ENCODE measurements around the gene ETS1.

Gene ETS1

DNA sequence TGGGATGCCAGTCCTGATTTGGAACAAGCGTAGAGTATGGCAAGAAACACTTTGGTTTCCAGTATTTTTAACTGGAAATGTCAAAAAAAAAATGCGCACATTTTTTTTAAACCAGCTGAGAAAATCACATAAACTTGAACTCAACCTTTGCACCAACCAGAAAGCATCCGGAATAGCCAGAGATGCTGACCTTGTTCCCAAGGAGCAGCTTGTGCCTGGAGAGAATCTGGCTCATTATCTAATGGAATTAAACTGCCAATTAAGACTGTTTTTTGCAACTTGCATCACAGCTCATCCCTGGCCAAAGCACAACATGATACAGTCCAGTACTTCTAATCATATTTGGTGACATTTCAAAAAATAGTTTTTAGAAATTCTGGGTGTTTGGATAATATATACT is 8.4 kb upstream of the ETS1 start:
- no peak for DNase-seq

DNA sequence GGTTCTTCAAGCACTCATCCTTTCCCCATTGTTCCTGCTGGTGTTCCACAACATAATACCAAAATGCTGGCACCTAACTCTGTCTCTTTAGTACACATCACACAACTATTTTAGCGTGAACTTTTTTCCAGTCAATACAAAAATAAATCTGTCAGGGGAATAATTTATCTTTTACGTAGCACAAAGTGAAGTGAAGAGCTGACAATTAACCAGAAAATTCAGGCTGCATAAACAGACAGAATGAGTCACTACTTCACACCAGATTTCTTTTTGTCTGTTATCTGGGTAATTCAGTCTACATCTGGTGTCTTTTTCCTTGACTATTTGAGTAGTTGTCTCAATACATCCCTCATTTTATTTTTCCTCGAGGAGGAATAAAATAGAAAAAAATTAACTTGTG is 7.9 kb upstream of the ETS1 start:
- no peak for DNase-seq

DNA sequence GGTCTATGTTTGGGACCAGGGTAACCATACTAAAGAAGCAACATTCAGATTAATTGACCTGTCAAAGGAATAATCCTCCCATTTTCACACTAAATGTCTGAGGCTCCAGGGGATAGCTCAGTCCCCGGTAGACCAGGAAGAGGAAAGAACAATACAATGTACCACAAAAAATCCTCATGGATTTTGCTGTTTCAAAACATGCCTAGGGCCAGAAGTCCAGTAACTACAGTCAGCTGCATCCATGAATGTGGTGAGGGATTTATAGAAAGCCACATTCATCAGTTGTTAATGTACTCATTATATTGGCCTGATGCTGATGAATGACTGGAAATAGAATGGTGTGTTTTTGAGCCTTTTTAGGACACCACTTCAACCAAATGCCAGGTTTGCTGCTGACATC is 6.9 kb upstream of the ETS1 start:
- no peak for DNase-seq

DNA sequence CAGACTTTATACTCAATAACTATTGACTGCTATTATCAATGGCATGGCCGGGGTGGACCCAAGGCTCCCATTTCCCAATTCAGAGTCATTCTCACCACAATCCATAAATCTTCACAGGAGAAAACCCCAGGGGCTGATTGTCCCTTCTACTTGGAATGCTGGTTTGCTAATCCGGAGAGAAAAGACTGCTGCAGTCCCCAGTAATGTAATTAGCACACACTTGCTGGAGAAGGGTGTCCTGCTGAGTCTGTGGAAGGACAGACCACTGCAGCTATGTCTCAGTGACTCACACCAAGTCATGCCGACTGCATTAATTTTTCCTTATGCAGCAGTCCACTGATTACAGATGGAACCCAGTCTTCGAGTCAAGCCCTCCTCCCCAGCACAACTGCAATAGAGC is 5.9 kb upstream of the ETS1 start:
- no peak for DNase-seq

DNA sequence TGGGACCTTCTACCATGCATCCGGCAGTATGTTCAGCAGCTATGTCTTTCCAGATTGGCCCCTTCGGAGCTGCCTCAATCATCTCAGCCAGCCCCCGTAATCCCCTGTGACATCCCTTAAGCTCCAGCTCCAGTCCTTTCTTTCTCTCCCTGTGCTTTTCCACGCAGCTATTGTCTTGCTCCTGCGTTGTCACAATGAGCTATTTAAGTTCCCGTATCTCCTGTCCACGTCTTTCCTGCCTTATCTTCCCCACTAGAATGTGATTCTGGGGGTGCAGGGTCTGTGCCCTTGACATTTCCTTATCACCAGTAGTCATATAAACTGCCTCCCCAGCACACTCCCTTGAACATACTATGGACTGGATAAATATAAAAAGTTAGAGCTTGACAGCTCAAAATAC is 5.1 kb upstream of the ETS1 start:
- DNase-seq, result no peak

DNA sequence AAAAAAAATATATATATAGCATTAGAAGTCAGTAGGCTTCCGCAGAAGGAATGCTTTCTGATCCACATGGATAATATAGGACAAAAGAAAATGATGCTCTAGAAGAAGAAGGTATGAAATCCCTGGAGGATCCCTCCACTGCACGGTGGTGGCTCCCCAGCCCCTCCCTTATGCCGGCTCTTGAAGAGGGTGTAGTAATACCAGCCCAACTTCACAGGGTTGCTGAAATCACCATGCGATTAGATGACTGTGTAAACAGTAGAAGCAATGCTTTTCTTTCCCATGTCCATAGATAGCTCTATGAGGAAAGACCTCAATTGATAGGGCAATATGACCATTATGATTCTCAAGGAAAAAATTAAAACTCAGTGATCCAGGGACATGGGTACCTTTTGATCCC is 3.2 kb upstream of the ETS1 start:
- DNase-seq, result no peak

DNA sequence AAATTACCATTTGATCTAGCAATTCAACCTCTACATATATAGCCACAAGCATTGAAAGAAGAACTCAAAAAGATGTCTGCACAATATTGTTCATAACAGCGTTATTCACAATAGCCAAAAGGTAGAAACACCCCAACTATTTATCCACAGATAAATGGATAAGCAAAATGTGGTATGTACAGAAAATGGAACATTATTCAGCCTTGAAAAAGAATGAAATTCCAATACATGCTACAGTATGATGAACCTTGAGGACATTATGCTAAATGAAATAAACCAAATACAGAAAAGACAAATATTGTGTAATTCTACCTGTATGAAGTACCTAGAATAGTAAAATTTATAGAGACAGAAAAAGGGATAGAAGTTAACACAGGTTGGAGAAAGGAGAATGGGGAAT is 2.6 kb upstream of the ETS1 start:
- no peak for DNase-seq

DNA sequence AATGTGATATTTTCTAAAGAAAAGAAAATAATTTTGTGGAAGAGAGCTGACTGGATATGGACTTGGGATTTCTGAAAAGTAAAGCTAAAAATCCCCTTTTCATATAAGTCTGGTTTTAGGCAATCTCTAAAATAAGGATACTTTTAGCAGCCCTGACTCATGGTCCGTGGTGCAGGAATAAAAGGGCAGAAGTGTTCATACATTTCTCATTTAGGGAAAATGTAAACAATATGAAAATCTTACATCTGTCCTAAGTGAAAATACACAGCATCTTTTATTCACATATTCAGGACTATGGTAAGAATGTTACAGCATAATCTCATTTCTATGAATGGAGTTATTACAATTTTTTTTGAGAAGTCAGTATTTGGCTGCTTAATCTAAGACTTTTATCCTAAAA is 735 bp upstream of the ETS1 start:
- DNase-seq, result no peak

DNA sequence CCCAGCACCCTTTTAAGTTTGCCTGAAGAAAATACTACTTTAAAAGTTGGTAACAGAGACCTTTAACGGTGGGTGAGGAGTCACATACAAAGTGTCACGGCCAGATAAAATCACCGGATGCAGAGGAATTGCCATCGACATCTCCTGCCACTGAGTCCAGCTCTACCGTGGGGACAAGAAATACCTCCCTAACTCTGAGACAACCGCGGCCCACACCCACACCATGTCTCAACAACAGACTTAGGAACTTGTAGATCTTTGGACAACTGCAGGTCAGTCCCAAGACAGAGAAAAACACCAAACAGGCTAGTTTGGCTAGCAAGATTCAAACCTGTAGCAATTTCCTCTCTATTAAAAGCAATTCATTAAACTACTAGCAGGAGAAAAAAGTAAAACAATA is 669 bp downstream of the ETS1 start:
- no peak for DNase-seq

DNA sequence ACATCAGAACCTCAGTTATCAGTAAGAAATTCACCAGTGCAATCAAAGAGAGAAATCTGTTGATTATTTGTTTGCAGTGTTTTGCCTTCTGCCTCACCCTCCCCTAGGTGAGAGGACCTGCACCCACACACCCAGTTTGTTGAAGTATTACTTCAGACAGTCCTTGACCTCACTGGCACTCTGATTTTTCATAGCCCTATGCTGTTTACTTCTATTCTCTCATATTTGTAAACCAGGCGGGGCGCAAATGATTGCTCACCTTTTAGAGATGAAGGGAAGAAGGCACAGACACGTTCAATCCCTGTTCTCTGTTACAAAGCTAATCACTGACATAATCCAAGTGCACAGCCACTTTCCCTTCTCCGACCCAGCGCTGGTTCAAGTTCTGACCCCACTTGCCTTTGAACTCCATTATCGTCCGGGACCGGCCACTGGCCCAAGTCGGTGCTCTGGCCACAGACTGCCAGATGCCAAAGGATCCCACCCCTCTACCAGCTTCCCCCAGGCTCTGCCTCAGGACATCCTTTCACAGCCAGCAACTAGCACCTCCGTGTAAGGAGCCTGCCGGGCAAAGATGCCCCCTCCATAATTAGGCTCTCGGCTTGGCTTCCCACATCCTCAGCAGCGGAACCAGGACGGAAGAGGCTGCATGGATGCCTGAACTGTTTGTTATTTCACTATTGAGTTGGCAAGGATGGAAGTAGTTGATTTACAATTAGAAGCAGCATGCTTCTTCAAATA is 1.7 kb downstream of the ETS1 start:
- no peak for DNase-seq

DNA sequence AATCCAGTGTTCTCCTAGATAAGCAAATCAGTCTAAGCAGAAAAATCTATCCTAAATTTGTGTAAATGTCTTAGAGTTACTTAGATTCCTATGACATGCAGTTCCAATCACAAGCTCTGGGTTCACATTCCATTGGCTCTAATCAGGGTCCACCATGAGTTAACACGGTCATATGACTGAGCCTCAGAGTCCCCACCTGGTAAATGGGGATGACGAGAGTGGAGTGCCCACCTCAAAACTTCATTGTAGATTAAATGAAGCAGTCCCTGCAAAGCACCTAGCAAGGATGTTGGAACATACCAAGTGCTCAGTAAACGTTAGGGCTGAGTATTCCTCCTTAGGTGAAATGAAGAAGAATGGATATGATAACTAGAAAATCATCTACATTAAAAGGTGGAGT is 3.1 kb downstream of the ETS1 start:
- no peak for DNase-seq

DNA sequence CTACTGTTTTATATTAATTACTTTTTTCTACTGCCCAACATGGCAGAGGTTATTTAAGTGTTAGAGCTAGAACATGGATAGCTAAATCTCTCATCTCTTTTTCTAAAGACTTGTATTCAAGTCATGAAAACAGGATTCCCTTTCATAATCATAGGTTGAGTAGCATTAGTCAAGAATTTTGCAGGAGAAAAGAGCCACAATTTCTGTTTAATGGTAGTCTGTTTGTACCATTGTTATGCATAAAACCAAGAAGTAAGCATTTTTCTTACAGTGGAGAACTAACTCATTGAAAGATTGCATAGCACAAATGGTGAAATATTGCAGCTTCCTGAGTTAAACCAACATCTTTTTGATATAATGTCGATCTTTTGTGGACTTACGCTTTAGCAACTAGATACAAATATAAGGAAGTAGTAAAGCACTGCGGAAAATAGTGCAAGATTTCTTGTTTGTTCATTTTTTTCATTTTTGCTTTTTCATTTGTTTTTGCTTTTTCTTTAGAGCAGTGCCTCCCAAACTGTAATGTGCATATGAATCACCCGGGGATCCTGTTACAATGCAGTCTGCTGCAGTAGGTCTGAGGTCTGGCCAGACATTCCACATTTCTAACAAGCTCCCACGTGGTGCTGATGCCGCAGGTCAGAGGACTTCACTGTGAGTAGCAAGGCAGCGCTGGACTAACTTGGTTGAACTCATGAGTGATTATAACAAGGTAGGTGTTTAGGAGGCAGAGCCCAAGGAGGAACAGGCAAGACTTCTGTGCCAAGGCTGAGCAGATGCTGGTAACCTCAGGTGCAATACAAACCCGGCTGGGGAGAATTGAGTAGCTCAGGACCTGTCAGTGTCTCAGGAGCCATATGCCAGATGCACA is 4.6 kb downstream of the ETS1 start:
- DNase-seq, result no peak

DNA sequence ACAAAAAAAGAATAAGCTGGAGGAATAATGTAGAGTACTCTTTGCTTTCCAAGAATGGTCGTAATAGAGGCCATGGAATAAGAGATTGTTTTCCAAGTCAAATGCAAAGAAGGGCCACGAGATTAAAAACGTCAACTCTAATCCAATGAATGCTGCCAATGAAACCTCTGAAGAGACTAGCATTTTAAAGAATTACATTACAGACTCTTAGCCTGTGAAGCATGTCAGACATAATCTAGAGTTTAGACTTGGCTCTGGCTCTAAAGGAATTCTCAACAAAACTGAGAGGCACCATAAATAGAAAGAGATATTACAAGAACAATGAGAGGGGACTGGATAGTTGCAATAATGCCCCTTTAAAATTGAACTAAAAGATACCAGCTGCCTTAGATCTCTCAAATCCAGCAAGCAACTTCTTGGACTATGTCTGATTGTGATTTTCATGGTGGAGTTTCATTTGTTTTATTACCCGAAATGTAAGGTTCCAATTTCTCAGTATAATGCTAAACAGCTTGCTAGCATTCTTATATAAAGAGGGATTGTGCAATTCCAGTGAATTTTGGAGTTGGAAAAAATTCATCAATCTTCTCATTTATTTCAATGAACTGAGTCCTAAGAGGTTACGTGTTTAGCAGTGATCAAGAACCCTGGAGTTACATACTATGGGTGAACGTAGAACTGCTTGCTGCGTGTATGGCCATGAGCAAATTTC is 5.6 kb downstream of the ETS1 start:
- DNase-seq, result no peak

DNA sequence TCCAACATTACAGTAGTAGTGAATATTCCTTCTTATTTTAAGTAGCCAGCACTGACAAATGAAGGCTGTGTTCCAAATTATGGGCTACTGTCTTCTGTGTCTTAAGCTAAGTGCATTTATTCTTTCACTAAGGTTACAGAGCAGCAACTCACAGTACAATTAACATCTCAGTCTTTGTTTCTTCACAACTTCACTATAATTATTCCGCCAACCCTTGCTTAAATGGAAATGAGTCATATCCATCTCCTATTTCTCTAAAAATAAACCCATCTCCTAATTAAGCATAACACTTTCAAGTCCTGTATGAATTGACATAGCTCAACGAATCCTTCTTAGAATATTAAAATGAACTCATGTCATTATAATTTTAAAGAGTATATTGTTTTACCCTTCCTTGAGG is 6.7 kb downstream of the ETS1 start:
- peak in 1 of 51 donors; percentile 4 for DNase-seq

DNA sequence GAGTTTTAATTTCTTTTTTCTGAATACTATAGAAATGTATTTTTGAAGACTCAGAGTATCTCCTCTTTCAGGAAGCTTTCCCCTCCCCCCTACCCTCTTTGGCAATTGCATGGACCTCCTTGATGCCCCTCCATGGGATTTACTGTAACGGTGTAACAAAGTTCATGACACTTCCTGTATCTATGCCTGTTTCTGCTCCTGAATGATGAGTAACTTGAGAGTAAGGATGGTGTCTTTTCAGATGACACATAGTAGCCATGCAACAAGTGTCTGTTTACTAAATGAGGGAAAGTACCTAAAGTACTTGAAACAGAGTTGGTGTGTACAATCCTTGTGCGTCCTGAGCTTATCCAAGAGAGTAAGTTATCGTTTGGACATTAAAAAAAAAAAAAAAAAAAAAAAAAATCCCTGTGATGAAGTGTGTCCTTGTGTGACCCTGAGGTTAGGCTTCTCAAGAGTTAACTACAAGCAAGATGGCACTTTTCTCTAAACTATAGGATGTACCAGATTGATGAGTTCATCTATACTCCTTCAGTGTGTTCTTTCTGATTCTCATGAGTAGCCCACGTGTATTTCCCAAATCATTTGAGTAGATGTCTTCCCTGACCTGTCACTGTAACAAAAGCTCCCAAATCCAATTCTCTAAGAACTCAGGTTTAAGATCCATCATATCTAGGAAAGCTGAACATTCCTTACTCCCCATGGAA is 7.4 kb downstream of the ETS1 start:
- no peak for DNase-seq

DNA sequence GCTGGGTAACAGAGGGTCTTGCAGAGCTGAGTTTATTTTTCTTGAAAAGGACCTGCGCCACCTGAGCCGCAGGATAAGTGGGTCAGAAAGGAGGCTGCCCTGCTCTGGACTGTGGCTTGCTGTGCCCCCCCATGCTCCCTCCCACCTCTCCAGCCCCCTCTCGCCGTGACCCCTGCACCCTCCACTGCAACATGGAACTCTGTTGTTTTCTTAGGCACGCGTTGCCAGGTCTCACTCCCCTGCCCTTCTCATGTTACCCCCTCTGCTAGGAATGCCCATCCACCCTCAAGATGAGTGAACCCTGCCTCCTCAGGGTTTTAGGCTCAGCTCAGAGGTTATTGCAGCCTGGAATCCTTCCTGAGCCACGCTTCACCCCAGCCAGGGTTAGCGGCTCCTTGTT is 10.8 kb downstream of the ETS1 start:
- DNase-seq, result no peak

DNA sequence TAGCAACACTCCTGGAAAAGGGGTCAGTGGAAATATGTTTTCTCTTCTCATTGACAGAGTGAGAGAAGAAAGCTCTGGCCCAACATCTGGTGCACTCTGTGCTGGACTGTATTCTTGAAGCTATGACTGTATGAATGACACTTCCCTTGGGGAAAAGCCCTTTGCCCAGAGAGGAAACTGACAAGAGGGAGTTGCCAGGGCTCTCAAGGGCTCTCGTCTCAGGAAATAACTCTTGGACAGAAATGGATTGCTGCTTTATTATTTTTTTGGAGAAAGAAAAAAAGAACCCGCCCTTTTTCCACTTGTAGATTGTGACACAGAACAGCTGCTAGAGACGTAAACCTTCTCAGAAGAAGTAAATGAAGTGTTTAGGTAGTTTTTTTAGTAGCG is 11.4 kb downstream of the ETS1 start:
- no peak for DNase-seq

DNA sequence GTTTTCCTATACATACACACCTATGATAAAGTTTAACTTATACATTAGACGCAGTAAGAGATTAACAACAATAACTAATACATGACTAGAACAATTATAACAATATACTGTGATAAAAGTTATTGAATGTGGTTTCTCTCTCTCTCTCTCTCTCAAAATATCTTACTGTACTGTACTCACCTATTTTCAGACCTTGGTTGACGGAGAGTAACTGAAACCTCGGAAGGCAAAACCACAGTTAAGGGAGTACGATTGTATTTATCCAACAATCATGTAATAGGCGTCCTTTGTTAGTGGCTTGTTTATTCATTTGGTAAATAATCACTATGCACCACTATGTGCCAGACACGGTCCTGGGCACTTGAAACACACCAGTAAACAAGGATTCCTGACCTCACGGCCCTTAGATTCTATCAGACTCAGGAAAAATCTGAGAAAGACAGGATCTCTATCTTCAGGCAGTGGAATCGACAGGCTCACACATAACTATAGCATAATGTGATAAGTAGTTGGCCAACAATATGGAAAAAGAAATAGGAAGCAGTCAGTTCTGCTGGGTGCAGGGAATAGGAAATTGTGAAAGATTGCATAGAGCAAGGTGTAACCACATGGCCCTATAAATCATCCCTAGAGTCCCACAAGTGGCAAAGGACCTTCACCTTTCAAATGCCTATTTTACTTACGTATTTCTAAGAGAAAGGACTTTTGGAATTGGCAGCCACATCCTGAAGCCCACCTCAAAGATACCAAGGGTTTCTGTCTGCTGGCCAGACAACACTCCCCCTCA is 12.0 kb downstream of the ETS1 start:
- DNase-seq, result no peak

DNA sequence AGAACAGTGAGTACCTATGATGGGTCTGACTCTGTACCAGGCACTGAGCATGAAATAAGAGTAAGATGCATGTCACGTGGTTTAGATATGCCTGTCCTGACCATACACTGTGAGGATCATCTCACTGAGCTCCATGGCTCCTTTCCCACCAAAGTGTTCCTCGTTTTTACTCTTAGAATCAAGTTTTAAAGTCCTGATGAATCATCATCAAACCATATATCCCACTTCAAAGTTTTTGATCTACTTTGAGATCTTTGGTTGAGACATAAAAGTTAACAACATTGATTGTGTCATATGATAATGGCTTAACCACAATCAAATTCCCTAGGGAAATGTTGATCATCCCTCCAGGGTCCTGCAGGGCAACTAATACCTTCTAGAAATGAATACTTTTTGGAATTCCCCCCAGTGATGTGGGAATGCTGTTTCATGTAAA is 12.8 kb downstream of the ETS1 start:
- no peak for DNase-seq

DNA sequence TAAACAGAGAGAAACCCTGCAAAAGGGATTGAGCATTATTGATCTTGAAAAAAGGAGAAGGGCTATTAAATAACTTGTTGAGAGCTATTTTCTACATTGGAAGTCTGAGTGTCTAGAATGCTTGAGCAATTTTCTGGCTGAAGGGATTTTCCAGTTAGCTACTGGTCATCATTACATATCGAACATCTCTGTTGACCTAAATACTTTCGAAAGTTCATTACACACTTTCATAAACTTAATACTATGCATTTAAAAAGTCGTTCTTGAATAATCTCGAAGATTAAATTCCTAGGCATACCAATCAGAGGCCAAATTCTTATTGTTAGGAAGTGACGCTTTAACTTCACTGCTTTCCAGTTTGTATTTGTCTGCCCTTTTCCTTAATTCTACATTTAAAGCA is 13.7 kb downstream of the ETS1 start:
- no peak for DNase-seq

DNA sequence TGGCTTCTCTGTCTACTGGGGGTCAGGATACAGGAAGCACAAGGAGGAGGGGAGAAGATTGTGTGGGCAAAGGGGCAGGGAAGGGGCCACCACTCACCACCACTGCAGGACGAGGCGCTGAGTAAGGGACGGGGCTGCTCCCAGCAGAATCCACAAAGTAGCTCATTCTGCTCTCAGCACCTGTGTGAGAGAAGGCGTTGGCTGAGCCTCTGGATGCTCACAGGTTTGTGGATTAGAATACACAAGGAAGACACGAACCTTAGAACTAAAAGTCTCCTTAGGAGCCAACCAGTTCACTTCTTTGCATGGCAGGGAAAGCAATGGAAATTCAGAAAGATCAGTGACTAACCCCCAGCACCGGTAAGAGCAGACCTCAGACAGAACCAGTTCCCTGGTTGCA is 14.4 kb downstream of the ETS1 start:
- no peak for DNase-seq

All from hypothalamus (tissue), 51 donors.